GM18502 (cell line): ENCODE data around the gene RPS4Y1.
"Not testable (repeated sequence)": the region's sequence is repeated elsewhere in the genome, so short reads cannot be mapped to it uniquely, and the experiment has no call there.

Experiments used
- ATAC-seq: cut with Tn5 transposase; IDR thresholded peaks from one replicate; pipeline ENCODE4 v1.9.1; 2021; ENCODE audit warnings: mild to moderate bottlenecking; ENCODE audit not compliant: unreplicated experiment, poor library complexity

The RPS4Y1 gene

GRCh38 chrY:2841471-2841893 is at the start of gene RPS4Y1:
TSS of gene RPS4Y1 (plus strand) at chrY:2841602. CDS start at chrY:2841625, 23 bp downstream.
- ATAC-seq, result no peak

GRCh38 chrY:2796977-2797523 is 44.4 kb upstream of the RPS4Y1 start:
- no peak for ATAC-seq

- no peak for ATAC-seq
Observed at GRCh38 chrY:2797991-2798390, 43.4 kb upstream of the RPS4Y1 start.

GRCh38 chrY:2800246-2800645 is 41.2 kb upstream of the RPS4Y1 start:
- ATAC-seq, result no peak

- ATAC-seq, result not testable (repeated sequence)
Observed at GRCh38 chrY:2817146-2817896, 24.1 kb upstream of the RPS4Y1 start.

- ATAC-seq, result no peak
Observed at GRCh38 chrY:2824471-2824870, 16.9 kb upstream of the RPS4Y1 start.

GRCh38 chrY:2828497-2828896 is 12.9 kb upstream of the RPS4Y1 start:
- no peak for ATAC-seq

GRCh38 chrY:2835230-2835629 is 6.2 kb upstream of the RPS4Y1 start:
- ATAC-seq, result no peak

- ATAC-seq, result no peak
Observed at GRCh38 chrY:2837078-2837477, 4.3 kb upstream of the RPS4Y1 start.

GRCh38 chrY:2837932-2838331 is 3.5 kb upstream of the RPS4Y1 start:
- no peak for ATAC-seq

- no peak for ATAC-seq
Observed at GRCh38 chrY:2846791-2847190, 5.4 kb downstream of the RPS4Y1 start.

GRCh38 chrY:2848384-2848783 is 7.0 kb downstream of the RPS4Y1 start:
- ATAC-seq, result no peak

- no peak for ATAC-seq
Observed at GRCh38 chrY:2849368-2849767, 8.0 kb downstream of the RPS4Y1 start.

GRCh38 chrY:2854145-2854774 is 12.9 kb downstream of the RPS4Y1 start:
- no peak for ATAC-seq

GRCh38 chrY:2857068-2857467 is 15.7 kb downstream of the RPS4Y1 start:
- ATAC-seq, result no peak

- no peak for ATAC-seq
Observed at GRCh38 chrY:2857686-2858085, 16.3 kb downstream of the RPS4Y1 start.

GRCh38 chrY:2859782-2860181 is 18.4 kb downstream of the RPS4Y1 start:
- no peak for ATAC-seq

- ATAC-seq, result no peak
Observed at GRCh38 chrY:2860511-2860910, 19.1 kb downstream of the RPS4Y1 start.

GRCh38 chrY:2866581-2866980 is 25.2 kb downstream of the RPS4Y1 start:
- ATAC-seq, result no peak

GRCh38 chrY:2867469-2867868 is 26.1 kb downstream of the RPS4Y1 start:
- no peak for ATAC-seq

GRCh38 chrY:2868035-2868607 is 26.7 kb downstream of the RPS4Y1 start:
- ATAC-seq, result no peak
